ENCODE data around the gene TFRC.
"Not testable (repeated sequence)": the region's sequence is repeated elsewhere in the genome, so short reads cannot be mapped to it uniquely, and the experiment has no call there.

Gene TFRC

DNA sequence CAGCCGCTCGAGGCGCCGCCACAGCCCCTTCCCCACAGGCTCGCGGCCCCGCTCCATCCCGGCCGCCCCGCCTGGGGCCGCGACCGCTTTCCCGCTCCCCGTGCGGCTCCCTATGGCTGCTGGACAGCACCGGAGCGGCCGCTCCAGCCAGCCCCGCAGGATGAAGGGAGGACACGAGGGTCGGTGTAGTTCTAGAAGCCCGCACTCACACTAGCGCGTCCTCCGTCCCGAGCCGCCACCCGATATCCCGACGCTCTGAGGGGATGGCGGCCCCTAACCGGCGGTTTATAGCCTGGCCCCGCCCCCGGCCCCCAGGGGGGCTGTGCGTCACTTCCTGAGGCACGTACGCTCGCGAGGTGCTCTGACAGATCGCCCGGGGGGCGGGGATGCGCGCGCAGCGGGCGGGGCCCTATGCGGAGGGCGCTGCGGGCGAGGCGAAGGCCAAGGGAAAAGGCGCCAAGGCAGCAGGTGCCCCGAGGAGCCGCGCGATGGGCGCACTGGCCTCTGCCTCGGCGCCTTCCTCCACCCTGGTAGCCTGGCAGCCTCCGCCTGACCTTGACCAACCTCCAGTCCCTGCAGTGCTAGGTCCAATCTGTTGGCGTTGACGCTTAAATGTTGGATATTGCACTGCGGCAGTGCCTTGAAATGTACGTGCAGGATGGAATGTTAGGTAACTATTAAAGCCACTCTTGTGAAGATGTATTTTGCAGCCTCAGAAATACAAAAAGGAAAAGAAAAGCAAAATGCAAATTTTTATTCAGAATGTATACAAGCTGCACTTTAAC, at the start of gene TFRC:
Gene TFRC, minus strand, starts transcription at position 257 of the 785 bp plus-strand sequence. CDS start 4,991 bp downstream, outside the sequence.
- peak within 1 kb of the TSS; percentile 98 for H3K27ac Mint-ChIP-seq

DNA sequence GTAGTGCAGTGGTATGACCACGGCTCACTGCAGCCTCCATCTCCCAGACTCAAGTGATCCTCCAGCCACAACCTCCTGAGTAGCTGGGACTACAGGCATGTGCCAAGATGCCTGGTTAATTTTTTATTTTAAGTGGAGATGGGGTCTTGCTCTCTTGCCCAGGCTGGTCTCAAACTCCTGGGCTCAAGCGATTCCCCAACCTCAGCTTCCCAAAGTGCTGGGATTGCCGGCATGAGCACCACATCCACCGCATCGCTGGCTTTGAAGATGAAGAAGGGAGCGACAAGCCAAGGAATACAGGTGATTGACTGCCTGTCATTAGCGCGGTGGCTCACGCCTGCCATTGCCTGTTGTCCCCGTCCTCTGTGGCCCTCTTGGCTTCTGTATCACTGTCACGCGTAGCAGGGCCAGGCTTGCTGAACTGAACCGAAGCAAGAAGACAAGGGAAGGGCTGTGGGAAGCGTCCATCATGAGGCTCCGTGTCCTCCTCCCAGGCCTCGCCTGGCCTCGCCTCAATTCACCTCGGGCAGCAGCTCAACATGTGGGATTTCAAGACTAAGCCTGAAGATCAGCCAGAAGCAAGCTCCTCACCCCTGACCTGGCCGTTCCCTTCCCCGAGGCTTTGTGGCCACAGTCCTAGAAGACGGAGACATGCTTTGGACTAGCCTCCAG, 46.4 kb upstream of the TFRC start:
- no peak for DNase-seq (ENCODE audit: low spot score in 2 of 2)
- no peak for ATAC-seq (ENCODE audit: low read depth)
- Mint-ChIP-seq H3K36me3 (no peaks in the 10 kb centered on the region), H3K4me1 (peaks cover 12% of the 10 kb centered on the region), H3K27me3 (no peaks in the 10 kb centered on the region), H3K27ac (no peak overlapping the region), H3K9me3 (no peaks in the 10 kb centered on the region), H3K4me3 (no peak overlapping the region)

More for the DNA sequence above, at the start of gene TFRC:
- Mint-ChIP-seq H3K9me3 (no peaks in the 10 kb centered on the region), H3K4me1 (peaks cover 31% of the 10 kb centered on the region), H3K27me3 (no peaks in the 10 kb centered on the region), H3K4me3 (peak within 1 kb of the TSS; percentile 96), H3K36me3 (peaks cover 2% of the 10 kb centered on the region)
- peak; percentile 95 to 96 for DNase-seq (ENCODE audit: low spot score in 2 of 2)
- peak; percentile 89 for ATAC-seq (ENCODE audit: low read depth)

DNA sequence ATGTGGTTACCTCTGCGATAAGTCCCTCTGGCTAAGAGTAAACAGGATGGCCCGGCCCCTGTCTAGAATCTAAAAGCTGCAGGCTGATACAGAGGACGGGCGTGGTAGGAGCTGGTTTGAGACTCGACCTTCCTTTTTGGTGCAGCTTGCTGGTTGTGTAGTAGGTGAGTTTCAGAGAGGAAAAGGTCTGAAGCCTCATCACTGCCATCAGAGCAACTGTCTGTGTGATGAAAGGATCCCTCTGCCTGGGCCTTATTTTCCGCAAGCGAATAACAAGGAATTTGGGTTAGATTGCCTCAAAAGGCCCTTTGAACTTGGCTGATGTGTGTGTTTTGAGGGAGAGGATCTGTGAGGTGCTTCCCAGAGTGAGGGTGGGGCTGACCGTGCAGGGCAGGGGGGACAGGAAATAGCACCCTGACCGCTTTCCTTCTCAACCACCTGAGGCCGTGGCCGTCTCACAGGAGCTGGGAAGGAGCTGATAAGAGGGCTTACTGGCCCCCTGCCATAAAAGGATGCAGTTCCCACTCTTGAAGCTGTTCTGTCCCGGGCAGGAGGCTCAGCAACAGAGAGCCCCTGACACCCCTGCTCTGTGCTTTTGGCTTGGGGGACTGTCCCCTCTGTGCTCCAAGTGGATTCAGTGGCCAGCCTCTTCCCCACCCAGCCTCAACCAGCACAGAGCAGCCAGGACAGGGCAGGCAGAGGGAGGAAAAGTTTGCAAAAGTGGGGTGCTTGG, 45.6 kb upstream of the TFRC start:
- Mint-ChIP-seq H3K9me3 (no peaks in the 10 kb centered on the region), H3K27ac (peak overlapping the region; percentile 65), H3K4me3 (no peak overlapping the region), H3K4me1 (peaks cover 18% of the 10 kb centered on the region), H3K36me3 (no peaks in the 10 kb centered on the region), H3K27me3 (no peaks in the 10 kb centered on the region)
- no peak for ATAC-seq (ENCODE audit: low read depth)
- DNase-seq (ENCODE audit: low spot score in 2 of 2), result no peak

DNA sequence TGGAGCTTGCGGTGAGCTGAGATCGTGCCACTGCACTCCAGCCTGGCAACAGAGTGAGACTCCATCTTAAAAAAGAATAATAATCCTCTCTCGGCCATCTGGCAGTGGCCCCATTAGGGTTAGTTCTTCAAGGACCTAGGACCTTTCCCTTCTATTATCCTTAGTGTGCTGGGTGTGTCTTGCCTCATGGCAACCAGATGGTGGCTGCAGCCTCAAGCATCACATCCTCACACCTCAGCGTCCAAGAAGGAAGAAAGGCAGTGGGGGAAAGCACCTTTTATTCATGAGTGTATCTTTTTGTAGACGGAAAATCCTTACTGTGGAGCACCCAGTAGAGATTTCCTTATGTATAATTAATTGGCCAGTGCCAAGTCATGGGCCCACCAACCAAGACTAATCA, 42.7 kb upstream of the TFRC start:
- peaks cover 27% of the 10 kb centered on the region for H3K4me1 Mint-ChIP-seq
- H3K27ac Mint-ChIP-seq, result no peak overlapping the region
- no peak for ATAC-seq (ENCODE audit: low read depth)
- no peaks in the 10 kb centered on the region for H3K9me3 Mint-ChIP-seq
- H3K36me3 Mint-ChIP-seq, result no peaks in the 10 kb centered on the region
- H3K4me3 Mint-ChIP-seq, result no peak overlapping the region
- no peaks in the 10 kb centered on the region for H3K27me3 Mint-ChIP-seq
- no peak for DNase-seq (ENCODE audit: low spot score in 2 of 2)

DNA sequence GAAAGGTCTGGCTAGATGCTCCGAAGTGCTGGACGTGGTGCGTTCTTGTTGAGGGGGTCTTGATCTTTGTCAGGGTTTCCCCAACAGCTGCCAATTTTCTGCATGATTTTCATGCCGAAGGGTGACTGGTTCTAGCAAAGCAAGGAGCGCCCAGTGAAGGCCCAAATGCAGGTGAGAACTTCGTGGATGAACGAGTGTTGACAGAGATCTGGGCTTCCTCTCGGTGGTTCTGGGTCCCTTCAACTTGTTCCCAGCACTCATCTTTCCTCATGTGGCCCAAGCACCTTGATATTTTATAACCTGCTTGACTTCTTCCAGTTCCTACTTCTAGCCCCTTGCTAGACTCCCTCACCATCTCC, 40.8 kb upstream of the TFRC start:
- Mint-ChIP-seq H3K27me3 (no peaks in the 10 kb centered on the region), H3K36me3 (no peaks in the 10 kb centered on the region), H3K4me3 (no peak overlapping the region), H3K9me3 (no peaks in the 10 kb centered on the region), H3K27ac (peak overlapping the region; percentile 36), H3K4me1 (peaks cover 35% of the 10 kb centered on the region)
- DNase-seq (ENCODE audit: low spot score in 2 of 2) (no peak), ATAC-seq (ENCODE audit: low read depth) (no peak)

DNA sequence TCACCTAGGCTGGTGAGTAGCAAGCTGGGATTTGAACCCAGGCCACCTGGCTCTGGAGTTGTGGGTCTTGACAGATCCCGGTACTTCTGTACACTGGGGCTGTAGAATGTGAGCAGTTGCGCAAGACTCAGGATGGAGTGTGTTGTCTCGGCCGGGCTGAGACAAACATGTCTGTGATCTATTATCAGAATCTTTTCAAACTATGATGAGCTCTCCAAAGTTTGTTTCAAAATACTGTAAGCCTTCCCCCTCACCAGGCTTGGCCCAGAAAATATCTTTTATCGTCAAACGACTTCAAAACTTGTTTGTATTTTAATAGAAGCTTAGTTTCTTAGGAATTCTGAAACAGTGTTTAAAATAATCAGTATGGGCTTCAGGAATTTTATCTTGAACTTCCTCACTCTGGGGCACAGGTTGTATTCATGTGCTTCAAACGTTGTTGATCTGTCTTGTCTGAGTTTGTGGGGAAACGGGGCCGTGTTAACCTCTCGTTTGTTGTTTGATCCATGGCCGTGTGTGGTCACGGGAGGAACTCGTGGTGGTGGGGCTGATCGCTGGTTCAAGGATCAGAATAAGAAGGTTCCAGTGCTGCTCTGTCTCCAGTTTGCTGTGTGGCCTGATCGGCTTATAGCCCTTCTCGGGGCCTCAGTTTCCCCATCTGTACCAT, 40.3 kb upstream of the TFRC start:
- no peak for DNase-seq (ENCODE audit: low spot score in 2 of 2)
- Mint-ChIP-seq H3K4me1 (peaks cover 31% of the 10 kb centered on the region), H3K9me3 (no peaks in the 10 kb centered on the region), H3K27ac (no peak overlapping the region), H3K27me3 (no peaks in the 10 kb centered on the region), H3K4me3 (no peak overlapping the region), H3K36me3 (no peaks in the 10 kb centered on the region)
- no peak for ATAC-seq (ENCODE audit: low read depth)

DNA sequence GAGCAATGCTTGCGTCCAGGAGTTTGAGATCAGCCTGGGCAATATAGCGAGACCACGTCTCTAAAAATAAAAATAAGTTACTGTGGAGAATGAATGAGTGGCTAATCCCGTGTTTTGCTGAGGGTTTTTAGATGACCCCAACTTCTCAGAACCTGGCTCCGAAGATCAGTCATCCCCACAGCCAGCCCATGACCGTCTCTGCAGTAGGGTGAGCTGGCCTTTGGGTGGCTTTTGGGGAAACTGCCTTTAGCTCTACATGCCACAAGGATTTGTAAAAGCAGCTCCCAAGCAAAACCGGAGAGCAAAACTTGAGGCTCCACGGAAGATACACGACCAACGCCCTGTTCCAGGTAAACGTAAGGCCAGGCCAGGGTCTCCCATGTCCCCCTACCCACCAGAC, 39.2 kb upstream of the TFRC start:
- H3K9me3 Mint-ChIP-seq, result no peaks in the 10 kb centered on the region
- H3K36me3 Mint-ChIP-seq, result no peaks in the 10 kb centered on the region
- H3K4me3 Mint-ChIP-seq, result no peak overlapping the region
- H3K4me1 Mint-ChIP-seq, result peaks cover 28% of the 10 kb centered on the region
- ATAC-seq (ENCODE audit: low read depth) (no peak), DNase-seq (ENCODE audit: low spot score in 2 of 2) (no peak)
- no peaks in the 10 kb centered on the region for H3K27me3 Mint-ChIP-seq
- H3K27ac Mint-ChIP-seq, result no peak overlapping the region

DNA sequence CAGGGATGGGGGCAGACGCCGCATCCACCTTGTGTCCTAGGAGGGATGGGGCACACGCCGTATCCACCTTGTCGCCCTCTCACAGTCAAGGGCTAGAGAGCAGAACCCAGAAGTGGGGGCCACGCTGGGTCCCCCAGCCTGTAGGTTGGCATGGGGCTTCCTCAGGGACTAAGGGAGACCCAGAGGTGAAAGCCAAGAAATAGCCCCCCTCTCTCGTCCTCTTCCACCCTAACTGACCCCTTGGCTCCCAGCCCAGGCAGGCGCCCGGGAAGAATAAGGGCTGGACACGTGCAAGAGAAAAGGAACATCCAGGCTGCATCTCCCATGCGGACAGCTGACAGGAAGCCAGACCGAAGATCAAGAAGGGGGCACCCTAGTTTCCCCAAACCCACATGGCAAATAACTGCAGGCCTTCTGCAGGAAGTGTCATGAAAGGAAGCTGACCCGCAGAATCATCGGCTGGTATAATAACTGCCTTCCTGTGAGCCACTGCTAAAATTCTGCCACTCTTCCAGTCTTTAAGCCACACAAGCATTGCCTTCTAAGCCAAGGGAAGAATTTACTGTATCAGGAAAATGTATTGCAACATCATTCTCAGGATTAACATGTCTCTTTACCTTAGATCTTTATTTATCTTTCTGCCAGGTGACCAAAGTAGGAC, 38.5 kb upstream of the TFRC start:
- DNase-seq (ENCODE audit: low spot score in 2 of 2), result no peak
- no peak overlapping the region for H3K4me3 Mint-ChIP-seq
- H3K9me3 Mint-ChIP-seq, result no peaks in the 10 kb centered on the region
- ATAC-seq (ENCODE audit: low read depth), result no peak
- peaks cover 28% of the 10 kb centered on the region for H3K4me1 Mint-ChIP-seq
- H3K36me3 Mint-ChIP-seq, result no peaks in the 10 kb centered on the region
- H3K27ac Mint-ChIP-seq, result no peak overlapping the region
- no peaks in the 10 kb centered on the region for H3K27me3 Mint-ChIP-seq

DNA sequence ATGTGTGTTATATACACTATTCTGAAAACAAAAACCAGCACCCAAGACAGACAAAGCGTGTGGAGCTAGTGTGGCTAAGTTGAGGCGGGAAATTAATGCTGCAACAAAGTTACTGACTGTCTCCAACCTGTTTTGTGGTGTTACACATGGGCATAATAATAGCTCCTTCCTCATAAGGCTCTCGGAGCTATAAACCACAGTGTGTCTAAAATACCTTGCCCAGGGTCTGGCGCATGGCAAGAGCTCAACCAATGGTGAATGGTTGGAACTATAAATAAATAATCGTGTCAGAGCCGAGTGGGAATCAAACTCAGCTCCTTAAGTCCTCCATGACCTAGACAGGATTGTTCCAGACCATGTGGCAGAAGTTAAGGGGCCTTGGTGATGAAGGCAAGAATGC, 35.9 kb upstream of the TFRC start:
- H3K27me3 Mint-ChIP-seq, result no peaks in the 10 kb centered on the region
- ATAC-seq (ENCODE audit: low read depth) (peak; percentile 47), DNase-seq (ENCODE audit: low spot score in 2 of 2) (no peak)
- no peaks in the 10 kb centered on the region for H3K36me3 Mint-ChIP-seq
- no peak overlapping the region for H3K27ac Mint-ChIP-seq
- H3K9me3 Mint-ChIP-seq, result no peaks in the 10 kb centered on the region
- H3K4me3 Mint-ChIP-seq, result no peak overlapping the region
- peaks cover 30% of the 10 kb centered on the region for H3K4me1 Mint-ChIP-seq

DNA sequence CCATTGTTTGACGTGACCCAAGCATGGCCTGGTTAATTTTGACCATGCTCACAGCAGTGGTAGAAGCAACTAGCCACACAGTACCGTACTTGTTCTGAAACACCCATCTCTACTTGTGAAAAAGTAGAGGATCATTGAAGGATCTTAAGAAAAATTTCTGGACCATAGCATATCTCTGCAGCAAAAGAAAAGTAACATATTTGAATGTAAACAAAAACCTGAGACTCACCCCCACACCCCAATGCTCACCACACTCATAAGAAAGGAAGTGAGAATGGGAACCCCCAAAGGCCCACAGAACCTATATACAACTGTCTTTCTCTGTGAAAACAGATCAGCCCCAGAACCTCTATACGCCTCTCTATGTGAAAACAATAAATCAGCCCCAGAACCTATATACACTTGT, 33.8 kb upstream of the TFRC start:
- H3K36me3 Mint-ChIP-seq, result no peaks in the 10 kb centered on the region
- H3K4me3 Mint-ChIP-seq, result no peak overlapping the region
- ATAC-seq (ENCODE audit: low read depth), result peak; percentile 84
- peaks cover 36% of the 10 kb centered on the region for H3K4me1 Mint-ChIP-seq
- H3K27me3 Mint-ChIP-seq, result no peaks in the 10 kb centered on the region
- H3K9me3 Mint-ChIP-seq, result no peaks in the 10 kb centered on the region
- peak; percentile 26 to 50 for DNase-seq (ENCODE audit: low spot score in 2 of 2)
- no peak overlapping the region for H3K27ac Mint-ChIP-seq

DNA sequence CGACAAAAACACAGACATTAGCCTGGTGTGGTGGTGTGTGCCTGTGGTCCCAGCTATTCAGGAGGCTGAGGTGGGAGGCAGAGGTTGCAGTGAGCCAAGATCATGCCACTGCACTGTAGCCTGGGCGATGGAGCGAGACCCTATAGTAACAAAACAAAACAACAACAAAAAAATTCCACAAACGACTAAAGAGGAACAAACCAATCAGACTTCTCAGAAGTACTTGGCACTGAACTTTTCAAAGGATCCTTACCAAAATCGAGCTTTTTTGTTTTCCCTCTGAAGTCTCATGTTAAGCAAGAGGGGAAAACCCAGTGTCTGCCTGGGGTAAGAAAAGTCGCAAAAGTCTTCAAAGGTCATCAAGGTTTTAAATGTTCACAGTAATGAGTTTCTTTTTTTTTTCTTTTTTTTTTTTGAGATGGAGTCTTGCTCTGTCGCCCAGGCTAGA, 30.1 kb upstream of the TFRC start:
- no peaks in the 10 kb centered on the region for H3K9me3 Mint-ChIP-seq
- peak overlapping the region; percentile 19 for H3K4me3 Mint-ChIP-seq
- H3K36me3 Mint-ChIP-seq, result no peaks in the 10 kb centered on the region
- peaks cover 19% of the 10 kb centered on the region for H3K4me1 Mint-ChIP-seq
- no peaks in the 10 kb centered on the region for H3K27me3 Mint-ChIP-seq
- peak; percentile 69 for ATAC-seq (ENCODE audit: low read depth)
- peak overlapping the region; percentile 89 for H3K27ac Mint-ChIP-seq
- peak; percentile 24 to 36 for DNase-seq (ENCODE audit: low spot score in 2 of 2)

DNA sequence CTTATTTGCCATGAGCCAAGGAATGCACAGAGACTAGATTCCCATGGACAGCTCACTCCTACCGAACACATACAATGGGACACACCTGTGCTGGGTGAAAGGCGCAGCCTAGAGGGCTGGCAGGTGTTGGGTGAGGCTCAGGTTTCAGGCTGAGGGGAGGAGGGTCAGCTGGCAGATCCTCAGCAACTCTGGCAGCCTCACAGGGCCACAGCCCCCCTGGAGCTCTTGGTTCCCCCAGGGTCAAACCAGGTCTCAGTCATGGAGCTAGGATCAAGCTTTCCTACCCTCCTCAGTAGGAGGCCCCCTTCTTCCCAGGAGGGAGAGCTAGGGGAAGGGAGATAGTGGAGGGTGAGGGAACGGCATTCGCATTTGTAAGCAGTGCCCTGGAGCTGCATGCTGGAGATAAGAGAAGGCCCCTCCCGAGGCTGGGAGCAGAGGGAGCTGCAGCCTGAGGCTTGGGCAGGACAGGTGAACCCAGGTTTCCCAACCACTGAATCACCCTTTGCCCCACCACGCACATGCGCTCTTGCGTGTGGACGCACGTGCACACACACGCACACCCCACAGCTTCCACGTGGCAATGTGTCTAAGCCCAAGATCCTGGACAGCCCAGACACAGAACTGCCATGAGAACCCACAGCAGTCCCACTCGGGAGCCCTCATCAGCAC, 26.3 kb upstream of the TFRC start:
- DNase-seq (ENCODE audit: low spot score in 2 of 2) (no peak), ATAC-seq (ENCODE audit: low read depth) (no peak)
- H3K27me3 Mint-ChIP-seq, result no peaks in the 10 kb centered on the region
- H3K9me3 Mint-ChIP-seq, result no peaks in the 10 kb centered on the region
- H3K4me1 Mint-ChIP-seq, result peaks cover 13% of the 10 kb centered on the region
- no peak overlapping the region for H3K4me3 Mint-ChIP-seq
- no peaks in the 10 kb centered on the region for H3K36me3 Mint-ChIP-seq
- H3K27ac Mint-ChIP-seq, result no peak overlapping the region

DNA sequence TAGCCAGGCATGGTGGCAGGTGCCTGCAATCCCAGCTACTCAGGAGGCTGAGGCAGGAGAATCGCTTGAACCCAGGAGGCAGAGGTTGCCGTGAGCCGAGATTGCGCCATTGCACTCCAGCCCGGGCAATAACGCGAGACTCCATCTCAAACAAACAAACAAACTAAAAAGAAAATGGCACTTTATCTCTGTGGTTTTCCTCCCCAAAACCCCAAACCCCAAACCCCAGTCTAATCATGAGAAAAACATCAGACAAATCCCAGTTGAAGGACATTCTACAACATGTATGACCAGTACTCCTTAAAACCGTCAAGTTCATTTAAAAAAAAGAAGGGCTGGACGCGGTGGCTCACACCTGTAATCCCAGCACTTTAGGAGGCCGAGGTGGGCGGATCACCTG, 22.8 kb upstream of the TFRC start:
- H3K27me3 Mint-ChIP-seq; H3K9me3 Mint-ChIP-seq; H3K27ac Mint-ChIP-seq; H3K36me3 Mint-ChIP-seq; H3K4me1 Mint-ChIP-seq; H3K4me3 Mint-ChIP-seq; ATAC-seq (ENCODE audit: low read depth); DNase-seq (ENCODE audit: low spot score in 2 of 2): not testable (repeated sequence)
